Hepatocyte (in vitro differentiated cells): ENCODE data around the gene SH3PXD2A. TPM values are rescaled to one million over a fixed set of nuclear protein-coding genes. Genes with fewer than 3 reads are reported as not detected.

Experiments used
- DNase-seq: peaks from one replicate; pipeline ENCODE4 v3.0.0-alpha.2; 2016; ENCODE audit warnings: low spot score
- H2AFZ ChIP-seq: fragments of 200-600 bp; sonication (generic); 2 replicates; pipeline ENCODE4 v1.6.0; 2016; ENCODE audit warnings: antibody characterized with exemption, mild to moderate bottlenecking
- H3K27ac ChIP-seq: fragments of 200-600 bp; sonication (generic); 2 replicates; pipeline ENCODE4 v1.5.1; 2016; ENCODE audit warnings: mild to moderate bottlenecking
- H3K27me3 ChIP-seq: fragments of 200-600 bp; sonication (generic); 2 replicates; pipeline ENCODE4 v1.6.1; 2016
- H3K36me3 ChIP-seq: fragments of 200-600 bp; sonication (generic); replicated peaks from 2 replicates; pipeline ENCODE4 v1.5.1; 2016; ENCODE audit warnings: low read depth; ENCODE audit not compliant: insufficient read depth
- H3K4me1 ChIP-seq: fragments of 200-600 bp; sonication (generic); 2 replicates; pipeline ENCODE4 v1.5.1; 2016; ENCODE audit warnings: mild to moderate bottlenecking, moderate library complexity; ENCODE audit not compliant: insufficient read depth
- H3K4me2 ChIP-seq: fragments of 200-600 bp; sonication (generic); 2 replicates; pipeline ENCODE4 v1.6.0; 2016
- H3K4me3 ChIP-seq: fragments of 200-600 bp; sonication (generic); 2 replicates; pipeline ENCODE4 v1.5.1; 2016; ENCODE audit warnings: mild to moderate bottlenecking
- H3K79me2 ChIP-seq: fragments of 200-600 bp; sonication (generic); 2 replicates; pipeline ENCODE4 v1.6.0; 2017; ENCODE audit warnings: mild to moderate bottlenecking
- H3K9me2 ChIP-seq: fragments of 200-600 bp; sonication (generic); replicated peaks from 2 replicates; pipeline ENCODE4 v1.6.0; 2017; ENCODE audit warnings: mild to moderate bottlenecking; ENCODE audit not compliant: insufficient read depth
- H3K9me3 ChIP-seq: fragments of 200-600 bp; sonication (generic); 2 replicates; pipeline ENCODE4 v1.5.1; 2016; ENCODE audit warnings: low read depth, mild to moderate bottlenecking
- H4K20me1 ChIP-seq: fragments of 200-600 bp; sonication (generic); 2 replicates; pipeline ENCODE4 v1.6.0; 2016; ENCODE audit warnings: mild to moderate bottlenecking; ENCODE audit not compliant: insufficient read depth, poor library complexity, severe bottlenecking
- EZH2 ChIP-seq: fragments of 200-600 bp; sonication (generic); IDR thresholded peaks from 2 replicates; pipeline ENCODE4 v1.6.1; 2016; ENCODE audit warnings: antibody characterized with exemption, mild to moderate bottlenecking, borderline replicate concordance
- EZH2phosphoT487 ChIP-seq: fragments of 200-600 bp; sonication (generic); IDR thresholded peaks from one replicate; pipeline ENCODE4 v1.6.1; 2018; ENCODE audit warnings: antibody characterized with exemption, mild to moderate bottlenecking, low read depth, moderate library complexity; ENCODE audit not compliant: unreplicated experiment, severe bottlenecking
- WGBS: methylation state at CpG from one replicate; pipeline ENCODE4 v1.1.6; 2016; ENCODE audit warnings: low lambda C conversion rate; ENCODE audit errors: missing lambda C conversion rate; 5-methylcytosine and 5-hydroxymethylcytosine counted together
- polyA plus RNA-seq: library from polyadenylated mRNA; unstranded; fragments of >200 nt; fragmentation: Nextera tagmentation; extraction: Ambion mirVana; gene quantifications from 2 replicates; pipeline ENCODE4 v1.2.1, GENCODE V29; 2016
- total RNA-seq: library from RNA; depleted of rRNA; stranded (reverse); fragments of >200 nt; gene quantifications from 2 replicates; pipeline ENCODE4 v1.2.3, GENCODE V29; 2014
- TF ChIP-seq, protein P1 (sequence below): fragments of 200-600 bp; sonication (generic); IDR thresholded peaks from 2 replicates; pipeline ENCODE4 v1.5.1; 2016; ENCODE audit warnings: antibody characterized with exemption, mild to moderate bottlenecking; ENCODE audit not compliant: poor library complexity

Gene SH3PXD2A
- total and polyA plus RNA-seq, 2 experiments from 2014 or later, result 8.4 to 13.6 TPM

DNA sequence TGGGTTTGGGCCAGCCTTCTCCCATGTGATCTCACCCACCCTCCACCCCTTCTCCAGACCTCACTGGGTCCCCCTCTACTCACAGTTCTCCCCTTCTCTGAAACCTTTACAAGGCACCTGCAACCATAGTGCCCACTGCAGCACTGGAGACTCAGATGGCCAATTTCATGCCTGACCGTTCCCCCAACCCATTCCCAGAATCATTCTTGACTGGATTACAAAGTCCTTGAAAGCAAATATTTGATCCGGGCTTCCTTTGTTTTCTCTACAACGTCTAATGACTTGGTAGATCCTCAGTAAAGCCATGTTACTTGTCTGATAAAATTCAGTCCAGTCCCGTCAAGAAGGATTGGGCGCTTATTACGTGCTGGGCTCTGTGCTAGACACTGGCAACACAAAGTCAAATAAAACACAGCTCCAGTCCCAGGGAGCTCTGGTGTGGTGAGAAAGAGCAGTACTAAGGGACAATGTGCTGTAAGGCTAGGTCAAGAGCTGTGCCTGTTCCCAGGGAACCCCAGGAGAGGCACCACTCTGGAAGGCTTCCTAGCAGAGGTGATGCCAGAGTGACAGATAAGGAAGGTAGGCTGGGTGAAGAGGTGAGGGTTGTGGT lies 36.5 kb downstream of the SH3PXD2A start:
- H3K4me1 ChIP-seq, result peaks cover 30% of the 10 kb centered on the region
- no peaks in the 10 kb centered on the region for H3K9me3 ChIP-seq
- no peak overlapping the region for H3K4me3 ChIP-seq
- no peaks in the 10 kb centered on the region for H3K9me2 ChIP-seq
- no peaks in the 10 kb centered on the region for H3K27me3 ChIP-seq
- no peaks in the 10 kb centered on the region for H4K20me1 ChIP-seq
- no peak for TF ChIP-seq EZH2phosphoT487
- TF ChIP-seq, protein P1, sequence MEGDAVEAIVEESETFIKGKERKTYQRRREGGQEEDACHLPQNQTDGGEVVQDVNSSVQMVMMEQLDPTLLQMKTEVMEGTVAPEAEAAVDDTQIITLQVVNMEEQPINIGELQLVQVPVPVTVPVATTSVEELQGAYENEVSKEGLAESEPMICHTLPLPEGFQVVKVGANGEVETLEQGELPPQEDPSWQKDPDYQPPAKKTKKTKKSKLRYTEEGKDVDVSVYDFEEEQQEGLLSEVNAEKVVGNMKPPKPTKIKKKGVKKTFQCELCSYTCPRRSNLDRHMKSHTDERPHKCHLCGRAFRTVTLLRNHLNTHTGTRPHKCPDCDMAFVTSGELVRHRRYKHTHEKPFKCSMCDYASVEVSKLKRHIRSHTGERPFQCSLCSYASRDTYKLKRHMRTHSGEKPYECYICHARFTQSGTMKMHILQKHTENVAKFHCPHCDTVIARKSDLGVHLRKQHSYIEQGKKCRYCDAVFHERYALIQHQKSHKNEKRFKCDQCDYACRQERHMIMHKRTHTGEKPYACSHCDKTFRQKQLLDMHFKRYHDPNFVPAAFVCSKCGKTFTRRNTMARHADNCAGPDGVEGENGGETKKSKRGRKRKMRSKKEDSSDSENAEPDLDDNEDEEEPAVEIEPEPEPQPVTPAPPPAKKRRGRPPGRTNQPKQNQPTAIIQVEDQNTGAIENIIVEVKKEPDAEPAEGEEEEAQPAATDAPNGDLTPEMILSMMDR, result no peak
- TF ChIP-seq EZH2, result no peak
- peak overlapping the region; percentile 58 for H3K4me2 ChIP-seq
- DNase-seq, result no peak
- 48% methylated on average over 6 of the region's 6 CpGs for WGBS
- H2AFZ ChIP-seq, result no peak overlapping the region
- peak overlapping the region; percentile 47 for H3K27ac ChIP-seq
- no peaks in the 10 kb centered on the region for H3K36me3 ChIP-seq
- peaks cover 53% of the 10 kb centered on the region for H3K79me2 ChIP-seq

- H3K9me3 ChIP-seq, result no peaks in the 10 kb centered on the region
- peaks cover 50% of the 10 kb centered on the region for H3K79me2 ChIP-seq
- H3K4me2 ChIP-seq, result peak overlapping the region; percentile 58
- no peaks in the 10 kb centered on the region for H3K9me2 ChIP-seq
- no peaks in the 10 kb centered on the region for H3K36me3 ChIP-seq
- DNase-seq, result no peak
- peak overlapping the region; percentile 47 for H3K27ac ChIP-seq
- no peaks in the 10 kb centered on the region for H3K27me3 ChIP-seq
- 70% methylated on average over 3 of the region's 3 CpGs for WGBS
- peaks cover 33% of the 10 kb centered on the region for H3K4me1 ChIP-seq
- H4K20me1 ChIP-seq, result no peaks in the 10 kb centered on the region
- no peak overlapping the region for H3K4me3 ChIP-seq
- H2AFZ ChIP-seq, result no peak overlapping the region
- TF ChIP-seq EZH2, result no peak
- TF ChIP-seq, protein P1, result no peak
- TF ChIP-seq EZH2phosphoT487, result no peak
Observed at GRCh38 chr10:103818105-103818504, 37.3 kb downstream of the SH3PXD2A start.

DNA sequence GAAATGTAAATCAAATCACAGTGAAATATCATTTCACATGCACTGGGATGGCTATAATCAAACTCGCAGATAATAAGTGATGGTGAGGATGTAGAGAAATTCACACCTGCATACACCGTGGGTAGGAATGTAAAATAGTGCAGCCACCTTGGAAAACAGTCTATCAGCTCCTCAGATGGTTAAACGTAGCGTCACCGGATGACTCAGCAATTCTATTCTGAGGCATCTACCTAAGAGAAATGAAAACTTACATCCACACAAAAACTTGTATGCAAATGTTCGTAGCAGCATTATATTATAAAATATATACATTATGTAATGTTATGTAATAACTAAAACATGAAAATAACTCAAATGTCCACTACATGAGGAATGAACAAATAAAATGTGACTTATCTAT lies 38.9 kb downstream of the SH3PXD2A start:
- H3K4me1 ChIP-seq, result peaks cover 48% of the 10 kb centered on the region

DNA sequence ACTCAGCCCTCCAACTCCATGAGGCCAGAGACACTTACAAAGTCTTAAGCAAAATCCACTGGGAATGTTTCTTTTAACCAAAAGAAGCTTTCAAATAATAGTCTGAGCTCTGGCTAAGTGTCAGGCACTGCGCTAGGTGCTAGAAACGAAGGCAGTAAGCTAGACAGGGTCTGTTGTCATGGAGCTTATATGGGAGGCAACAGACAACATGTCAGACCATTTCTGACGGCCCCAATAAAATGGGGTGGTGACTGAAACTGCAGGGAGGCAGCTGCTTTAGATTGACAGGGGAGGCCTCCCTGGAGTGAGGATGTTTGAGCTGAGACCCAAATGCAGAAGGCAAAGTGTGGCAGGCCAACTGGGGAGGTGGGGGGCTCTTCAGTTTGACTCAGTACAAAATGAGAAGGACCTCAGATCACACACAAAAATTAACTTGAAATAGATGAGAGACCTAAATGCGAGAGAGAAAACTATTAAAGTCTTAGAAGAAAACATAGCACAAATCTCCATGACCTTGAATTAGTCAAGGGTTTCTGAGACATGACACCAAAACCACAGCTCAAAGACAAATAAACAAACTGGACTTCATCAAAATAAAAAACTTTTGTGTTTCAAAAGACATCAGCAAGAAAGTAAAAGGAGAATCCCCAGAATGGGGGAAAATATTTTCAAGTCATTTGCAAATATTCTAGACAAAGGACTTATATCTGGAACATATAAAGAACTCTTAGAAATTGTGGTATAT lies 40.6 kb downstream of the SH3PXD2A start:
- no peaks in the 10 kb centered on the region for H4K20me1 ChIP-seq
- no peaks in the 10 kb centered on the region for H3K27me3 ChIP-seq
- H3K27ac ChIP-seq, result peak overlapping the region; percentile 90
- H3K9me2 ChIP-seq, result no peaks in the 10 kb centered on the region
- H3K36me3 ChIP-seq, result no peaks in the 10 kb centered on the region
- H3K79me2 ChIP-seq, result peaks cover 47% of the 10 kb centered on the region
- H3K9me3 ChIP-seq, result no peaks in the 10 kb centered on the region
- peaks cover 44% of the 10 kb centered on the region for H3K4me1 ChIP-seq
- H2AFZ ChIP-seq, result no peak overlapping the region
- H3K4me2 ChIP-seq, result peak overlapping the region; percentile 53
- no peak overlapping the region for H3K4me3 ChIP-seq
- peak; percentile 53 for DNase-seq
- TF ChIP-seq EZH2 (no peak), EZH2phosphoT487 (no peak)
- TF ChIP-seq, protein P1, result no peak
- WGBS, result 61% methylated on average over 4 of the region's 4 CpGs

More for the DNA sequence above, 38.9 kb downstream of the SH3PXD2A start:
- H2AFZ ChIP-seq, result no peak overlapping the region
- no peak for TF ChIP-seq EZH2phosphoT487
- H3K4me2 ChIP-seq, result no peak overlapping the region
- H3K36me3 ChIP-seq, result no peaks in the 10 kb centered on the region
- peaks cover 45% of the 10 kb centered on the region for H3K79me2 ChIP-seq
- H4K20me1 ChIP-seq, result no peaks in the 10 kb centered on the region
- no peaks in the 10 kb centered on the region for H3K27me3 ChIP-seq
- no peaks in the 10 kb centered on the region for H3K9me3 ChIP-seq
- no peak for DNase-seq
- no peak overlapping the region for H3K27ac ChIP-seq
- no peak overlapping the region for H3K4me3 ChIP-seq
- no peaks in the 10 kb centered on the region for H3K9me2 ChIP-seq
- 82% methylated on average over 6 of the region's 6 CpGs for WGBS
